ENCODE measurements around the gene TARS2. TPM values are rescaled to one million over a fixed set of nuclear protein-coding genes. Genes with fewer than 3 reads are reported as not detected.

The TARS2 gene
- total and polyA plus RNA-seq, 2 of the 13 experiments (the other 11 are each of a cell fraction or from before 2014, with no cell fraction given) = 21.3 to 22.8 TPM

DNA sequence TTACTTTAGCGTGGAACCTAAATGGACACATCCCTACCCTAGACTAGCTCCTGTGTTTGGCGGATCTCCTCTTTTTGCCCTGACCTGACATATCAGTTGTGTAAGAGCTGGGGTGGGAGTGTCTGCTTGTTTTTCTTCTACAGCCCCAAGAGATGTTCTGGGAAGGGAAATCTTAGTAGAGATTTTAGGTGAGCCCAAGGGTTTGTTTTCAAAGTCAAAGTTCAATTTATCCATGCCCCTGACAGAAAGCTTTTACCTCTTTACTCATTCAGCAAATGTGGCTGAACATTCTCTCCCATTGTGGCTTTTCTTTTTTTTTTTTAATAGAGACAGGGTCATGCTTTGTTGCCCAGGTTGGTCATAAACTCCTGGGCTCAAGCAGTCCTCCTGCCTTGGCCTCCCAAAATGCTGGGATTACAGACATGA lies 7.3 kb upstream of the TARS2 start:
- intact Hi-C loops (cut with micrococcal nuclease; ENCODE audit: unreplicated experiment) = loop anchor here (5.0 kb wide), 1 partner anchor 142 kb away; no protein-coding TSS in a partner anchor
- H3K27ac ChIP-seq (ENCODE audit: extremely low read length, insufficient read depth, low read length) = peak overlapping the region; percentile 35
- WGBS (ENCODE audit: low lambda C conversion rate) = 0% methylated on average over 2 of the region's 2 CpGs
- CTCF ChIA-PET (ENCODE audit: low intra/inter-chr PET ratio, low total read pairs) = no interaction called here
- H3K4me1 ChIP-seq (ENCODE audit: insufficient read depth, low read length) = peaks cover 61% of the 10 kb centered on the region
- H3K79me2 ChIP-seq (ENCODE audit: insufficient read depth, low read length) = no peaks in the 10 kb centered on the region
- in situ Hi-C loops (cut with HindIII; ENCODE audit: extremely low pct_ligation_motif_present, low pct_unique_long_range_greater_than_20kb) = no loop called here
- H3K36me3 ChIP-seq (replicated peaks in 1 of 2; ENCODE audit: control insufficient read depth in 1 of 2, insufficient read depth in 2 of 2, low read length in 2 of 2) = no peaks in the 10 kb centered on the region
- POLR2A ChIA-PET = interaction anchor here (0.6 to 1.2 kb wide), 3 partner anchors 8 to 198 kb away, joined by 3 to 5 read pairs (median 3); no protein-coding TSS in a partner anchor
- H4K20me1 ChIP-seq (ENCODE audit: insufficient read depth, low read length) = no peaks in the 10 kb centered on the region
- no peaks in the 10 kb centered on the region for H3K27me3 ChIP-seq (ENCODE audit: control insufficient read depth in 1 of 2, insufficient read depth in 2 of 2, low read length in 2 of 2)
- no peak overlapping the region; a peak in 1 of 6 replicates for H3K4me3 ChIP-seq (replicated peaks in 1 of 3; ENCODE audit: insufficient read depth in 1 of 3, low read depth in 2 of 3, low read length in 3 of 3)
- DNase-seq (ENCODE audit: low spot score) (peak; percentile 87), ATAC-seq (peak; percentile 83), FAIRE-seq (peak; percentile 85)
- H3K4me2 ChIP-seq (ENCODE audit: low read depth, low read length) = peak overlapping the region; percentile 53
- no TSS peak for BruUV-seq (replicated peaks)
- H3K9me3 ChIP-seq (ENCODE audit: low read length) = no peaks in the 10 kb centered on the region
- no peak overlapping the region for H2AFZ ChIP-seq (ENCODE audit: low read length)
- H3K9ac ChIP-seq (ENCODE audit: insufficient read depth, low read depth, low read length) = no peak overlapping the region
- TF ChIP-seq RBM22 (optimal IDR thresholded peaks at IDR 0.05; ENCODE audit: low read length) = no peak
- no peak for TF ChIP-seq MATR3 (CRISPR knock-in tag; IDR thresholded peaks at IDR 0.05)
- TF ChIP-seq ZNF292 (CRISPR knock-in tag; IDR thresholded peaks at IDR 0.05; ENCODE audit: borderline replicate concordance, low read depth) = no peak
- TF ChIP-seq, protein P1, sequence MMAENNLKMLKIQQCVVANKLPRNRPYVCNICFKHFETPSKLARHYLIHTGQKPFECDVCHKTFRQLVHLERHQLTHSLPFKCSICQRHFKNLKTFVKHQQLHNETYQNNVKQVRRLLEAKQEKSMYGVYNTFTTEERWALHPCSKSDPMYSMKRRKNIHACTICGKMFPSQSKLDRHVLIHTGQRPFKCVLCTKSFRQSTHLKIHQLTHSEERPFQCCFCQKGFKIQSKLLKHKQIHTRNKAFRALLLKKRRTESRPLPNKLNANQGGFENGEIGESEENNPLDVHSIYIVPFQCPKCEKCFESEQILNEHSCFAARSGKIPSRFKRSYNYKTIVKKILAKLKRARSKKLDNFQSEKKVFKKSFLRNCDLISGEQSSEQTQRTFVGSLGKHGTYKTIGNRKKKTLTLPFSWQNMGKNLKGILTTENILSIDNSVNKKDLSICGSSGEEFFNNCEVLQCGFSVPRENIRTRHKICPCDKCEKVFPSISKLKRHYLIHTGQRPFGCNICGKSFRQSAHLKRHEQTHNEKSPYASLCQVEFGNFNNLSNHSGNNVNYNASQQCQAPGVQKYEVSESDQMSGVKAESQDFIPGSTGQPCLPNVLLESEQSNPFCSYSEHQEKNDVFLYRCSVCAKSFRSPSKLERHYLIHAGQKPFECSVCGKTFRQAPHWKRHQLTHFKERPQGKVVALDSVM (CRISPR knock-in tag; IDR thresholded peaks at IDR 0.05) = peak; percentile 84
- TF ChIP-seq TOE1 (CRISPR knock-in tag; IDR thresholded peaks at IDR 0.05) = no peak
- TF ChIP-seq, protein P2, sequence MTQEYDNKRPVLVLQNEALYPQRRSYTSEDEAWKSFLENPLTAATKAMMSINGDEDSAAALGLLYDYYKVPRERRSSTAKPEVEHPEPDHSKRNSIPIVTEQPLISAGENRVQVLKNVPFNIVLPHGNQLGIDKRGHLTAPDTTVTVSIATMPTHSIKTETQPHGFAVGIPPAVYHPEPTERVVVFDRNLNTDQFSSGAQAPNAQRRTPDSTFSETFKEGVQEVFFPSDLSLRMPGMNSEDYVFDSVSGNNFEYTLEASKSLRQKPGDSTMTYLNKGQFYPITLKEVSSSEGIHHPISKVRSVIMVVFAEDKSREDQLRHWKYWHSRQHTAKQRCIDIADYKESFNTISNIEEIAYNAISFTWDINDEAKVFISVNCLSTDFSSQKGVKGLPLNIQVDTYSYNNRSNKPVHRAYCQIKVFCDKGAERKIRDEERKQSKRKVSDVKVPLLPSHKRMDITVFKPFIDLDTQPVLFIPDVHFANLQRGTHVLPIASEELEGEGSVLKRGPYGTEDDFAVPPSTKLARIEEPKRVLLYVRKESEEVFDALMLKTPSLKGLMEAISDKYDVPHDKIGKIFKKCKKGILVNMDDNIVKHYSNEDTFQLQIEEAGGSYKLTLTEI (CRISPR knock-in tag; conservative IDR thresholded peaks at IDR 0.05) = no peak
- no peak for TF ChIP-seq ZNF256 (CRISPR knock-in tag; conservative IDR thresholded peaks at IDR 0.05)
- TF ChIP-seq ZNF296 (CRISPR knock-in tag; conservative IDR thresholded peaks at IDR 0.05) = no peak
- TF ChIP-seq KMT2B (CRISPR knock-in tag; IDR thresholded peaks at IDR 0.05) = no peak
- no peak for TF ChIP-seq HOXA9 (CRISPR knock-in tag; IDR thresholded peaks at IDR 0.05; ENCODE audit: borderline replicate concordance)
- peak; percentile 45; the same call in 1 of the 2 replicates for TF ChIP-seq SAP130 (CRISPR knock-in tag; IDR thresholded peaks at IDR 0.05; ENCODE audit: low read depth)
- peak; percentile 59; the same call in 1 of the 2 replicates for TF ChIP-seq NR2C2 (CRISPR knock-in tag; IDR thresholded peaks at IDR 0.05; ENCODE audit: borderline replicate concordance)
- TF ChIP-seq ZNF263 (CRISPR knock-in tag; IDR thresholded peaks at IDR 0.05) = no peak
- TF ChIP-seq CENPX (CRISPR knock-in tag; IDR thresholded peaks at IDR 0.05) = no peak
- TF ChIP-seq, protein P3, sequence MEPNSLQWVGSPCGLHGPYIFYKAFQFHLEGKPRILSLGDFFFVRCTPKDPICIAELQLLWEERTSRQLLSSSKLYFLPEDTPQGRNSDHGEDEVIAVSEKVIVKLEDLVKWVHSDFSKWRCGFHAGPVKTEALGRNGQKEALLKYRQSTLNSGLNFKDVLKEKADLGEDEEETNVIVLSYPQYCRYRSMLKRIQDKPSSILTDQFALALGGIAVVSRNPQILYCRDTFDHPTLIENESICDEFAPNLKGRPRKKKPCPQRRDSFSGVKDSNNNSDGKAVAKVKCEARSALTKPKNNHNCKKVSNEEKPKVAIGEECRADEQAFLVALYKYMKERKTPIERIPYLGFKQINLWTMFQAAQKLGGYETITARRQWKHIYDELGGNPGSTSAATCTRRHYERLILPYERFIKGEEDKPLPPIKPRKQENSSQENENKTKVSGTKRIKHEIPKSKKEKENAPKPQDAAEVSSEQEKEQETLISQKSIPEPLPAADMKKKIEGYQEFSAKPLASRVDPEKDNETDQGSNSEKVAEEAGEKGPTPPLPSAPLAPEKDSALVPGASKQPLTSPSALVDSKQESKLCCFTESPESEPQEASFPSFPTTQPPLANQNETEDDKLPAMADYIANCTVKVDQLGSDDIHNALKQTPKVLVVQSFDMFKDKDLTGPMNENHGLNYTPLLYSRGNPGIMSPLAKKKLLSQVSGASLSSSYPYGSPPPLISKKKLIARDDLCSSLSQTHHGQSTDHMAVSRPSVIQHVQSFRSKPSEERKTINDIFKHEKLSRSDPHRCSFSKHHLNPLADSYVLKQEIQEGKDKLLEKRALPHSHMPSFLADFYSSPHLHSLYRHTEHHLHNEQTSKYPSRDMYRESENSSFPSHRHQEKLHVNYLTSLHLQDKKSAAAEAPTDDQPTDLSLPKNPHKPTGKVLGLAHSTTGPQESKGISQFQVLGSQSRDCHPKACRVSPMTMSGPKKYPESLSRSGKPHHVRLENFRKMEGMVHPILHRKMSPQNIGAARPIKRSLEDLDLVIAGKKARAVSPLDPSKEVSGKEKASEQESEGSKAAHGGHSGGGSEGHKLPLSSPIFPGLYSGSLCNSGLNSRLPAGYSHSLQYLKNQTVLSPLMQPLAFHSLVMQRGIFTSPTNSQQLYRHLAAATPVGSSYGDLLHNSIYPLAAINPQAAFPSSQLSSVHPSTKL (CRISPR knock-in tag; IDR thresholded peaks at IDR 0.05) = peak; percentile 68
- 0 out of 2 replicates have a peak, but pooled peaks have one; percentile 42 for TF ChIP-seq RCOR2 (CRISPR knock-in tag; IDR thresholded peaks at IDR 0.05)
- no peak for TF ChIP-seq KLF13 (CRISPR knock-in tag; IDR thresholded peaks at IDR 0.05)
- peak; percentile 25; the same call in 1 of the 2 replicates for TF ChIP-seq BCL6 (CRISPR knock-in tag; IDR thresholded peaks at IDR 0.05)
- no peak for TF ChIP-seq ZNF615 (CRISPR knock-in tag; IDR thresholded peaks at IDR 0.05; ENCODE audit: borderline replicate concordance)
- TF ChIP-seq DMAP1 (CRISPR knock-in tag; IDR thresholded peaks at IDR 0.05) = no peak
